ENCODE measurements around the gene CCDC91.
A peak's percentile ranks its signal among the peaks of the same experiment; 100 is the strongest.

Gene CCDC91

GRCh38 chr12:28574746-28575592 lies 384.7 kb downstream of the CCDC91 start:
- no peak for TF ChIP-seq CTCF (IDR thresholded peaks at IDR 0.05; ENCODE audit: low read depth, low read length, missing control alignments)
- DNase-seq (ENCODE audit: extremely low read depth, low read depth): no peak
- no peak overlapping the region for H3K4me3 ChIP-seq (replicated peaks; ENCODE audit: low read depth, low read length)

- no peak for TF ChIP-seq CTCF (IDR thresholded peaks at IDR 0.05; ENCODE audit: low read depth, low read length, missing control alignments)
- H3K4me3 ChIP-seq (replicated peaks; ENCODE audit: low read depth, low read length): no peak overlapping the region
- DNase-seq (ENCODE audit: extremely low read depth, low read depth): no peak
Measured at GRCh38 chr12:28575593-28576205, 385.4 kb downstream of the CCDC91 start.

GRCh38 chr12:28578361-28578760 lies 388.1 kb downstream of the CCDC91 start:
- no peak overlapping the region for H3K4me3 ChIP-seq (replicated peaks; ENCODE audit: low read depth, low read length)
- no peak for TF ChIP-seq CTCF (IDR thresholded peaks at IDR 0.05; ENCODE audit: low read depth, low read length, missing control alignments)
- no peak for DNase-seq (ENCODE audit: extremely low read depth, low read depth)

- H3K4me3 ChIP-seq (replicated peaks; ENCODE audit: low read depth, low read length): no peak overlapping the region
- no peak for TF ChIP-seq CTCF (IDR thresholded peaks at IDR 0.05; ENCODE audit: low read depth, low read length, missing control alignments)
- no peak for DNase-seq (ENCODE audit: extremely low read depth, low read depth)
Measured at GRCh38 chr12:28578833-28579252, 388.6 kb downstream of the CCDC91 start.

- no peak for TF ChIP-seq CTCF (IDR thresholded peaks at IDR 0.05; ENCODE audit: low read depth, low read length, missing control alignments)
- H3K4me3 ChIP-seq (replicated peaks; ENCODE audit: low read depth, low read length): no peak overlapping the region
- no peak for DNase-seq (ENCODE audit: extremely low read depth, low read depth)
Measured at GRCh38 chr12:28582672-28583376, 392.6 kb downstream of the CCDC91 start.

- peak; percentile 89 for DNase-seq (ENCODE audit: extremely low read depth, low read depth)
- H3K4me3 ChIP-seq (replicated peaks; ENCODE audit: low read depth, low read length): no peak overlapping the region
- peak; percentile 58 for TF ChIP-seq CTCF (IDR thresholded peaks at IDR 0.05; ENCODE audit: low read depth, low read length, missing control alignments)
Measured at GRCh38 chr12:28583701-28584261, 393.5 kb downstream of the CCDC91 start.
